Activated gamma-delta T cell (primary cell): Measurements from ENCODE around the gene NAP1L4.
A peak's percentile ranks its signal among the peaks of the same experiment; 100 is the strongest.

Experiments
- DNase-seq: peaks from one replicate; lab custom pipeline; 2025; lab: John Stamatoyannopoulos, UW

Gene NAP1L4

DNA sequence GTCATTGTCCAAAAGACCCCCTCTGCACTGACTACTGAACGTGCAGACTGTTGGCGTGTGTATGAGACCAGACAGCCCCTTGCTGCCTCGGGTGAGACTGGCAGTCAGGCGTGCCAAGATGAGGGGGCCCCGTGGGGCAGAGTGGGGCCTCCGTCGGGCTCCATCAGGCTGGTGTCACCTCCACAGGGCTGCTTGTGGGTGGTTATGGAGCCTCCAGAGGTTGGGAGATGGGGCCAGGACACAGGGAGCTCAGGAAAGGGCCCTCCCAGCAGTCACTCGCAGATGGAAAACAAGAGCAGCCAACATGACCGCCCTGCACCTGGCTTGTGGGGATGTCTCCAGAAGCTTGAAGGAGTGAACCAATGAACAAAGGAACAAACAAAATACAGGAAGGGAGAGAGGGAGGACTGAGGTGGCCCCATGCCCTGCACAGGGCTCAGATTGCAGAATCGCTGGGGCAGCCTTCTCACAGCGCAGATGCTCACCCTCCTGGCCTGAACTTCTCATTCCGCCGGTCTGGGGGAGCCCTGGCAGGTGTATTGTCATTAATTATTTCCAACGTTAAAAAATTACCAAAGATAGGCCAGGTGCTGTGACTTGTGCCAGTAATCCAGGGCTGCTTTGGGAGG lies 57.4 kb downstream of the NAP1L4 start:
- DNase-seq, result no peak

DNA sequence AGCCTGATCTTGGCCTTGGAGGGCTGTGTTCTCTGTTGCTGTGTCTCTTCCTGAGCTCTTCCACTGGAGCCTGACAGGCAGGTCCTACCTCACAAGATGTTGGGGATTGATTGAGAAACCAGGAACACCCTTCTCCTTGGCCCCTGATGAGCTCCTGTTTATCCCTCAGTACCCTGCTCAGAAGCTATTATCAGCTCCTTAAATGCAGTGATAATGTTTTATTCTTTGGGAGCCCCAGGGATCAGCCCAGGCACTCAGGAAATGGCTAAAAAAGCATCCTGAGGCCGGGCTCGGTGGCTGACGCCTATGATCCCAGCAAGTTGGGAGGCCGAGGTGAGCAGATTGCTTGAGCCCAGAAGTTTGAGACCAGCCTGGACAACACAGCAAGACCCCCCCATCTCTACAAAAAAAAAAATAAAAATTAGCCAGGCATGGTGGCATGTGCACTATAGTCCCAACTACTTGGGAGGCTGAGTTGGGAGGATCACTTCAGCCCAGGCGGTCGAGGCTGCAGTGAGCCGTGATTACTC lies 58.0 kb downstream of the NAP1L4 start:
- no peak for DNase-seq

DNA sequence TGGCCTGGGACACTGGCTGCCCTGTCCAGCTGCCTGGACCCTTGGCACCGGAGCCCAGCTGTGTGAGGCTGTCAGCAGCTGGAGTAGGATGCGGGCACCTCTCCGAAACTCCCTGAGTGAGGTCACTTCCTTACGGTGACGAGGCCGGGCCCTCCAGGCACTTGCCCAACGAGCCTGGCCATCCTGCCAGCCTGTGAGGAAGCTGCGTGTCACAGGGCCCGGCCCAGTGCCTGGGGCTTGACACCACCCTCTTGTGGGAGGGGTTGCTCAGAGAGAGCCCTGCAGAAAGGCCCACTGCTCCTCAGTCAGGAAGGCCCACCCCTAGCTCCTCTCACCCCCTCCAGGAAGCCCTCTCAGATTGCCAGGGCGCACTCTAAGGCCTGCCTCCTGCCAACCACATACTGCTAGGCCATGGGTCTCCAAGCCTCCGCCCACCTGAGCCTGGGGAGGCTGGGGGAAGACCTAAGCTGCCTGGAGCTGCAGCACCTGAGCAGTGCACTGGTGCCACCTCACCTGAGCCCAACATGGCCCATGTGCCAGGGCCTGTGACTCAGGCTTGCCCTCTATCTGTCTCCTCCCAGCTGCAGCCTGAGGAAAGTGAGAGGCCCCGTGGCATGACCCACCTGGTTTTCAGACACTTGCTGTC lies 58.6 kb downstream of the NAP1L4 start:
- DNase-seq, result no peak

- no peak for DNase-seq
Measured at GRCh38 chr11:2932850-2933251, 59.3 kb downstream of the NAP1L4 start.

DNA sequence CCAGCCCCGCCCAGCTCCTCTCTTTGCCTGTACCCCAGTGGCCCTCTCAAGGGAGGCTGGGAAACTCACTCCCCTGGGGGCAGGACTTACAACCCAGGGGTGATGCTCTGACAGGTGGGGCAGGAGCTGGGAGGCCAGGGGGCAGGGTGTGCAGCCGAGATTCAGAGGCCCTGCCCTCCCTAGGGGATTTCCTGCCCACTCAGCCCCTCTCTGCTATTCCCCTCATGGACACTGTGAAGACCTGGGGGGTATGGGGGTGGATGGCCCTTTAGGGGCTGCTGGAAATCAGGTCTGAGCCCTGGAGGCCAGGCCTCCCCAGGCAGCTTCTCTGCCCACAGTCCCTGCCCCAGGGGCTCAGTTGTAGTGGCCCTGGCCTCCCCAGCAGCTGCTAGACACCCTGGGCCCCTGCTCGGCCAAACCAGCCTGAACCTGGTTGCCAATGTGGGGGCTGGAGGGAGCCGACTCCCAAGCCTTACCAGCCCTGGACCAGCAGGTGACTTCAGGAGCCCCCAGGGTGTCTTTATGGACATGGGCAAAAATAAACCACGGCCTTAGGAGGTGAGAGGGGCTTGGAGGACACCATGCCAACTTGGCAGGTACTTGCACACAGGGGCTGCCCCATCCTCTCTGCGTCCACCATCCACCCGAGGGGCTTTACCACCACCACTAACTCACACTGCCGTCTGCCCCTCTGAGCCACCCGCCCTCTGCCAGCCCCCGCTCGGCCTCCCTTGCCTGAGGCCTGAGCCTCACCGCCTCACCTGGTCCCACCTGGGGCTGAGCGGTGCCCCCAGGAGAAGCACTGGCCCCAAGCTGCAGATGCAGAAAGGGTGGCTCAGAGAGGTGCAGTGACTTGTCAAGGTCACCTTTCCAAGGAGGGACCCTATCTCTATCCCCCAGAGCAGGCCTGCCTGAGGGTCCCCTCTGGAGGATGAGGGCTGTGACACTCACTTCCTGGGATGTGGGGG lies 60.1 kb downstream of the NAP1L4 start:
- no peak for DNase-seq

DNA sequence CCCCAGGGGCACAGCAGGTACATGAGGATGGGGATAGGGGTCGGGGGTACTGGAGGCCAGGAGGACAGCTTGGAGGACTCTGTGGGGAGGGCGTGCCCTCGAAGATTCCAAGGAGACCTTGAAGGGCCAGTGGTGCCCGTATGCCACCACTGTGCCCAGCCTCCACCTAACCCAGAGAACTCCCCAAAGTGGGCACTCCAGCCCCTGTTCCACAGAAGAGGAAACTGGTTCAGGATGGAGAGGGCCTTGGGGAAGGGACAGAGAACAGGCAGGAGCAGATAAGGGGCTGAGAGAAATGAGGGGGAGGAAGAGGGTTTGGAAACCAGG lies 60.7 kb downstream of the NAP1L4 start:
- DNase-seq, result no peak

DNA sequence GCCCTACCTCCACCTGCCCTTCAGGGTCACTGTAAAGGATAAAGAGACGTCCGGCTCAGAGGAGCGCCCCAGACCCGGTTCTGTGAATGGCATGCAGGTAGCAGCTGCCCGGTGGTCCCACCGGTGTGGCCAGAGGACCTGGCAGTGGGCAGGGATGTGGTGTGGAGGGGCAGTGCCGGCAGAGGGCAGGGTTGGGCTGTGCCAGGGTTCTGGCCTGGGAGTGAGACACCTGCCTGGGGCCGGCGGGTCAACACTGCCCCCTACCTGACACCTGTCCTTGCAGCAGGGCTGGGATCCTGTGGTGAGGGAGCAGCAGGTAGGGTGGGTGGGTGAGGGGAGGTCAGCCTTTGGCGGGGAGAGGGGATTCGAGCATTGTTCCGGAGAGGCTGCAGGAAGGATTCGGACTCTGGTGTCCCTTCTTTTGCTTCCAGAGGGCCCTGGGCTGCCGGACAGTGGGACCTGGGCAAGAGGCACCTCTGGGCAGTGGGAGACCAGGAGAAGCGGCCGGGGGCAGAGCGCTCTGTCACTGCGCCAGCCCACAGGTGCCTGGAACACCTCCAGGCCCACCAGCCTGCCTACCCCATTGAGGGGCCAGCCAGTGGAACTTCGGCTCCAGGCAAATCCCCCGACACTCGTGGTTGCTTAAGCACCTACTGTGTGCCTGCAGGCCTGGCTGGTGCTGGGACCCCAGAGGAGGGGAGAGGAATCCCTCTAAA lies 61.3 kb downstream of the NAP1L4 start:
- DNase-seq, result no peak

GRCh38 chr11:2929950-2930703 lies 62.0 kb downstream of the NAP1L4 start:
- no peak for DNase-seq

DNA sequence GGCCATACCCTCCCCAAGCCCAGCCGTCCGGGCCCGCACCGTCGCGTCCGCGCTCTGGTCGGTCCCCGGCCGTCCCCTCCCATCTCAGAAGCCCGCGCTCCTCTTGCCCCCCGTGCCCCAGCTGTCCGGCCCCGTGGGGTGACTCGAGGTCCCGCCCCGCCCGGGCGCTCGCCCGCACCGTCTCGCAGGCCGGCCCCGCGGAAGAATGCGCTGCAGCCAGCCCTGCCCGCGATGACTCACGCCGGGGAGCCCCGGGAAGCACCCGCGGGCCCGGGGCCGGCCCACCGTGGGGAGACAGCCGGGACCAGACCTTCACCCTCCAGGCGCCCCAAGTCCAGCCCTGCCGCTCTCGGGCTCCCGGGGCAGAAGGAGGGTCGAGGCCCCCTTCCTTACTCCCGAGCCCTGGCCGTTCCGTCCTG lies 62.6 kb downstream of the NAP1L4 start:
- peak; percentile 45 for DNase-seq

DNA sequence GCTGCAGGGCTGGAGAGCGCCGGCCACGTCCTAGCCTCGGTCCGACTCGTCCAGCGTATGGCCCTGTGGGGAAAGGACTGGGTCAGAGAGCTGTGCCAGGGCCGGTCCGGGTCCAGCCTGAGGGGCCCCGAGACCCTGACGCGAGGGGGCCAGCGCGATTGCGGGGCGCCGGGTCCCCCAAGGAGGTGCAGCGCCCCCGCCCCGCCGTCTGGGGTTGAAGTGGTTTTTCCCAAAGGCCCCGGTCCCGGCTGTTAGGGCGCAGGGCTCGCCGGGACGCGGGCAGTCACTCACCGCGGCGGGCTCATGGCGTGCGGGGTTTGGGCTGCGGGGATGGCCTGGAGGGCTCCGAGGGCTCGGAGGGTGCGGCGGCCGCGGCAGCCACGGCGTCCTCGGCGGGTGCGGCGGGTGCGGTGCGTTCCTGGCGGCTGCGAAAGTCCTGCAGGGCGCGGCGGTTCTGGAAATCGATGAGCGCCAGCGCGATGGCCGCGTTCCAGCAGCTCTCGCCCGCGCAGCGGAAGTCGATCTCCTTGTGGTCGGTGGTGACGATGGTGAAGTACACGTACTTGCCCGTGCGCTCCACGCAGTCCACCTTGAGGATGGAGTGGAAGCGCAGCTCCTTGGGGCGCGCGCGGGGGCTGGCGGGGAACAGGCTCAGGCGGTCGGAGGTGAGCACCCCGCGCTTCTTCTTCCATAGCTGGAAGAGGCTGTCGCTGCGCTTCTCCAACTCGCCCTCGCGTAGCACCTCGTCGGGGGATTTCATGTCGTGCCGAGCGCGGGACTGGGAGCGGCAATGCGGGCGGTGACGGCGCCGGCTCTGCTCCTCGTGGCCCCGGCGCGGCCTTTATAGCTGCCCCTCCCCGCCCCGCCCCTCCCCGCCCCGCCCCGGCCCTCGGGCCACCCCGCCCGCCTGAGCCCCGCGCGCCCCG lies 63.3 kb downstream of the NAP1L4 start, which contains the start of gene PHLDA2:
Gene PHLDA2 (minus strand): TSS at position 816 of the 926 bp plus-strand sequence. CDS start 56 bp downstream, at position 760.
- DNase-seq, result no peak

GRCh38 chr11:2927851-2928604 lies 64.1 kb downstream of the NAP1L4 start:
- no peak for DNase-seq

DNA sequence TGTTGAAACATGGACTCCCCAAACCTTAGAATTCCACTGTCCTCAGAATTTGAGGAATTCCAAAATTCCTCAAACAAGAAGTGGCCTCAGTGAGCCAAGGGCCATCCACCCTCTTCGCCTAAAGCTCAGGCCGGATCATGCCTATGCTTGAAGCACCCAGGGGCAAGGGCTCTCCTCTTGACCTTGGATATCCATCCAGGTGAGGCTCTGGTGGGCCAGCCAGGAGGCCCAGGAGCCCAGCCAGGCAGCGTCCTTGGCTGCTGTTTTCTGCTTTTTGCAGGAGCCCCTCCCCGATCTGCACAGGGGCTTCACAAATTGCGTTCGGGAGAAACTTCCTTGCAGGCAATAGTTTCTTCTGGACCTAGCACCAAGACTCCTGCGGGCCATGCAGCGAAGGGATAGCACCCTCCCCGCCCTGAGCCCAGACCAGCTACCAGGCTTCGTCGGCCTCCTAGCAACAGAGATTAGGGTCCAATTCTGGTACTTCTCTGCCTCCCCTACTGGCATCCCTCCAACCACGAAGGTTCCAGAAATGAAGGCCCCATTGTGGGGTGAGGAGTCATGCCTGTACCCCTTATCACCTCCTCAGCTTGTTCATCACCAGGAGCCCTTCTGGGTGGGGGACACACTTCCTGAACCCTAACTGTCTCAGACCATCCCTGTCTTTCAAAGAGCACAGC lies 64.9 kb downstream of the NAP1L4 start:
- no peak for DNase-seq

- no peak for DNase-seq
Measured at GRCh38 chr11:2926611-2927051, 65.5 kb downstream of the NAP1L4 start.

DNA sequence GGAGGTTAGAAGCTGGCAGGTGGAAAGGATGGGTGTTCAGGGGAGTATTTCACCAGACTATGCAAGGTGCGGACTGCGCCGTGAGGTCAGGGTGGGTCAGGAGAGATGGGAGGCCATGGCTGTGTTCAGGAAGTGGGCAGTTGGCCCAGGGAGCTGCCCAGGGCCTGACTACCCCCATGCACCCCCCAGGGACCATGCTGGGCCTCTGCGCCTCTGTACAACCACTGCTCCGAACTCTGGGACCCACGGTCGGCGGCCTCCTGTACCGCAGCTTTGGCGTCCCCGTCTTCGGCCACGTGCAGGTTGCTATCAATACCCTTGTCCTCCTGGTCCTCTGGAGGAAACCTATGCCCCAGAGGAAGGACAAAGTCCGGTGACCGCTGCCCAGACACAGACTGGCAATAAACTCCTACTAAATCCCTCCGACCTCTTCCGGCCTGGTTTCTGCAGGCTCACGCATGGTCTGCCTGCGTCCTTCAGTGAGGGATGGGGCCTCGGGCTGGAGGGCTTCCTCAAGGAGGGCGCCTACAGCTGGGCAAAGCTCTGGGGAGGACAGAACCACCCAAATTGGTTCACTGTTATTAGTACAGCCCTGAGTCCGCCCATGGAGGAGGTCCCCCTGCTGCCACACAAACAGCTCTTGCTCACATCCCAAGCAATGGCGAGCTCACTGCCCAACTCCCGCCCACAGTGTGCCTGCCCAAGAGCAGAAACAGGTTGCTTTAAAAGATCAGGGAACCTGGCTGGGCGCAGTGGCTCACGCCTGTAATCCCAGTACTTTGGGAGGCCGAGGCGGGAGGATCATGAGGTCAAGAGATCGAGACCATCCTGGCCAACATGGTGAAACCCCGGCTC lies 67.1 kb downstream of the NAP1L4 start:
- DNase-seq, result no peak

- no peak for DNase-seq
Measured at GRCh38 chr11:2924381-2924780, 67.7 kb downstream of the NAP1L4 start.

DNA sequence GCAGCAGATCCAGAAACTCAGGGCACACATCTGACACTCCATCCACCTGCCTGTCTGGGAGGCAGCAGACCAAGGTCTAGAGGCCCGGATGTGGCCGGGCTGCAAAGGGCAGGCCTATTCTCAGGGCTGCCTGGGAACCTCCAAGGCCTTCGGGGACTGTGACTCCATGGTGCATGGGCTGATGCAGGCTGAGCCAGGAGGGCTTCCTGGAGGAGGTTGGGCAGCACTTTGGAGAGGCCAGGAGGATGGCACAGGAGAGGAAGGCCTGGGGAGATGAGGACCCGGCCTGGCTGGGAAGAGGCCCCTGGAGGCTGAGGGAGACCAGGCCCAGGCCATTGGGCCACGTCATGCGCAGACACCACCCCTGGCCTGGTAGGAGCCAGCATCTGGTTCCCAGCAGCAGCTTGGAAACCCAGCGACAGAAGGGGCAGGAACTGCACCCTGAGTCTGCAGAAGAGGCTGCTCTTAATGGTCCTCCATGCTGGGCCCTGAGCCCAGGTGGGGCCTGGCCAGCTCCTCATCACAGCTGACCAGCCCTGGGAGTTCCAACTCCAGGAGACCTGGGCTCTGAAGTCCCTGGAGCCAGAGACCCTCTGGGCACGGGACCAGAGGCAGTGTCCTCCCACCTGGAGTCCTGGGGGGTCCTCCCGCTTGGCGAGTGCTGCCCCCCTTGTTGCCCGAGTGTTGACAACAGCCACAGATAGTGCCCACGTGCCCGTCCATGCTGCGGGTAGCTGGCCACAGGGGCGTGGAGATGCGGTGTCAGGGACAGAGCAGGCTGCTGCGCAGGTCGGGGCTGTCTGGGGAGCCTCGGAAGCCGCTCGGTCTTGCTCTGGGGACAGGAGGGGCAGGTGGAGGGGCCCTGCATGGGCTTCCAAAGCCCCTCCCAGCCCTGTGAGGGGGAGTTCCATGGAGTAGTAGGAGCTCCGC lies 68.4 kb downstream of the NAP1L4 start:
- no peak for DNase-seq
